Subcutaneous adipose tissue (tissue), 4 donors: ENCODE measurements around the gene NAV1. TPM values are rescaled to one million over a fixed set of nuclear protein-coding genes. Genes with fewer than 3 reads are reported as not detected.

ENCODE experiments used
- total RNA-seq, 4 donors: library from RNA; depleted of rRNA; stranded (reverse); fragments of >200 nt; gene quantifications; one replicate each; pipeline ENCODE4 v1.1.0, GENCODE V29; 2016
- TF ChIP-seq, protein P1 (sequence below): fragments of 450-650 bp; IDR thresholded peaks from one replicate; pipeline ENCODE4 v1.5.1; 2016; ENCODE audit warnings: low read depth, mild to moderate bottlenecking, control low read depth, antibody characterized with exemption, moderate library complexity

Gene NAV1
- total RNA-seq, 4 donors from 2014 or later, result 25.1 to 63.5 (median 45.6) TPM

DNA sequence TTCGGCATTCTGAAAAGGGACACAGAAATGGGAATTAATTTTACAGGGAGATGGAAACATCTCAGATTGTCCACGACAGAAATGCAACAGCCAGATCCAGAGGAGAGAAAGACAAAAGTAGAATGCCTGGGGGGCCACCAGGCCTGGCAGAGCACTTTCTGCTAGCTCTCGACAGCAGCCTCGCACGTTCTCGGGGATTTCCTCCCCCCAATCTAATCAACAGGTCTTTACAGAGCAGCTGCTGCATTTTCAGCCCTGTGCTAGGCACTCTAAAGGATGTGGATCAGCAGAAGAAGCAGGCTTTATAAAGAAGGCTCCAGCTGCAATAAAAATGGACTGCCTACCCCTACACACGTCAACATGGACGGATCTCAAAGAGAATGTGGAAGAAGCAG is 42.6 kb upstream of the NAV1 start:
- TF ChIP-seq, protein P1, sequence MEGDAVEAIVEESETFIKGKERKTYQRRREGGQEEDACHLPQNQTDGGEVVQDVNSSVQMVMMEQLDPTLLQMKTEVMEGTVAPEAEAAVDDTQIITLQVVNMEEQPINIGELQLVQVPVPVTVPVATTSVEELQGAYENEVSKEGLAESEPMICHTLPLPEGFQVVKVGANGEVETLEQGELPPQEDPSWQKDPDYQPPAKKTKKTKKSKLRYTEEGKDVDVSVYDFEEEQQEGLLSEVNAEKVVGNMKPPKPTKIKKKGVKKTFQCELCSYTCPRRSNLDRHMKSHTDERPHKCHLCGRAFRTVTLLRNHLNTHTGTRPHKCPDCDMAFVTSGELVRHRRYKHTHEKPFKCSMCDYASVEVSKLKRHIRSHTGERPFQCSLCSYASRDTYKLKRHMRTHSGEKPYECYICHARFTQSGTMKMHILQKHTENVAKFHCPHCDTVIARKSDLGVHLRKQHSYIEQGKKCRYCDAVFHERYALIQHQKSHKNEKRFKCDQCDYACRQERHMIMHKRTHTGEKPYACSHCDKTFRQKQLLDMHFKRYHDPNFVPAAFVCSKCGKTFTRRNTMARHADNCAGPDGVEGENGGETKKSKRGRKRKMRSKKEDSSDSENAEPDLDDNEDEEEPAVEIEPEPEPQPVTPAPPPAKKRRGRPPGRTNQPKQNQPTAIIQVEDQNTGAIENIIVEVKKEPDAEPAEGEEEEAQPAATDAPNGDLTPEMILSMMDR, result no peak

DNA sequence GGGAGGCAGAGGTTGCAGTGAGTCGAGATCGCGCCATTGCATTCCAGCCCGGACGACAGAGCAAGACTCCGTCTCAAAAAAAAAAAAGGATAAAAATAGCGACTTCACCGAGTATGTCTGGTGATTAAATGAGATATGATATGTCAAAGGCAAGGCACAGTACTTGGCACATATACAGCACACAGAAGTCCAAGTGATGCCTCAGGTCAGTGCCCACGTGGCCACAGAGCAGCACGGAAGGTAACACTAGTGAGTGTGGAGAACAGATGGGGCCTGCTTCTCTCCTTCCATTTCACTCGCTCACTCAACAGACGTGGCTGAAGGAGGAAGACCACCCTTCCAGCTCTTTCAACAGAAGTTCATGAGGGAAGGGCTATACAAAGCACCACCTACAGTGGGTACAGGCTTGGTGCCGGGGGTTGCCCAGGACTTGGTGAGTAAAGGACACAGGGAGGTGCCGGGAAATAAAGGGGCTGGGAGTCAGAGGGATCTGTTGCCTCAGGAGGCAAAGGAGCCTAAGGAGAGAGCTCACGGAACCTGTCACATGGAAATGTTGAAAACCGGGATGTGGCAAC is 40.9 kb upstream of the NAV1 start:
- TF ChIP-seq, protein P1, result no peak

DNA sequence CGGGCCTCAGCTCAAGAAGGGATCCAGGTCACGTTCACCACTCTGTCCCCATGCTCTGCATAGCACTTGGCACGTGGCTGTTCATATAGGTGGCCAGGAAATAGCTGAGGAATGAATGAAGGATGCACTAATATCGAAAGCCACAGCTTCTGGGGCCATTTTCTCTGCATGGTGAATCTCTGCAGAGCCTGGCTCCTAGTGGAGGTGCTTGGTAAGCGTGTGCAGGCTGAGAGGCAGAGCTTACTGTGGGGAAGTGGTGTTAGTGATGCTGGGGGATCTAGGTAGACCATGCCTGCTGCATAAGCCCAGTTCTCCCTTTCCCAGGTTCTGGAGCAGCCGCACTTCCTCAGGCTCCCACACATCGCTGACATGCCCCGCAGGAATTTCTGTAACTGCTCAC is 40.3 kb upstream of the NAV1 start:
- TF ChIP-seq, protein P1, result no peak

DNA sequence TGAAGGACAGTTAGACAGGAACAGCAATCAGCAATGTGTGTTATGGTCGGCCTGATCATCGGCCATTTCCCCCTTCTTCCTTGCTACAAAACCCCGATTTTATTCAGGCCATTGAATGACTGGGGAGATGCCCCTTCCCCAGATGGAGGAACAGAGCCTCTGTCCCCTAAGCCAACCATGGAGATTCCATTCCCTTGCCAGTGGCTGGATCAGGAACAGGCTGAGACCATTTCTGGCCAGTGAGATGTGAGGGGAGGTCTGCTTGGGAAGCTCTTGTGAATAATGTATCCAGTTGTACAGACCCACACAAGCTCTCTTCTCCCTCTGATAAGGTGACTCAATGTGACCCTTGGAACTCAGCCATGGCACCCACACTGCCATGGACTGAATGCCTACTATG is 39.7 kb upstream of the NAV1 start:
- TF ChIP-seq, protein P1, result no peak

DNA sequence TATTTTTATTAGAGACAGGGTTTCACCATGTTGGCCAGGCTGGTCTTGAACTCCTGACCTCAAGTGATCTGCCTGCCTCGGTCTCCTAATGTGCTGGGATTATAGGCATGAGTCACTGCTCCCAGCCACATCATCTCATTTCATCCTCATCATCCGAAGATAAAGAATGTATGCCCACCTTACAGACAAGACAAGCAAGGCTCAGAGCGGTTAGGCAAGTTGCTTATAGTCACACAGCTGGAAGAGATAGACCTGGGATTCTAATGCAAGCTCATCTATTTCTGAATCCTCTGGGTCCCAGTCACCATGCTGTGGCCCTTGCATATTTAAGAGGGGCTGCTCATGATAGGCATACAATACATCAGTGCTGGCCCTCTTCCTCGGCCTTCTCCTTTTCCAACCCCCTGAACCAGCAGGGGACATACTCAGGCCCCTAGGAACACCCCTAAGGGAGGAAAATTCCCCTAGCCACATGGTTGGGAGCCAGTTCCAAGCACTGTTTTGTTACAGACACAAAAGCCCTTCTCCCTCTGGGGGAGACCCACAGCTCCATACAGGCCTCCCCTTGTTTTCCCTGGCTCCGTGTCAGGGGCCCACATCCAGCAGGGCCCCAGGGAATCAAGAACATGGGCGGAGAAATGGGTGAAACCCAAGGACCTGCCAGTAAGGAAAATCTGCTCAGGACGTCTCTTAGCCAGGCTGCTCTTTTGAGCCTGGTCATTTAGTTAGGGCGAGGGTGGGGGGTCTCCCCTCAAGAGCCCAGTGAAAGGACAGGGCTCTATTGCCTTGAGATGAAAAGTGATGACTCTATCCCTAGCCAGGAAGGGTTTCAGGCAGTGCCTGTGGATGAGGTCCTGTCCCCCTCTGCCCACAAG is 38.9 kb upstream of the NAV1 start:
- TF ChIP-seq, protein P1, result no peak

DNA sequence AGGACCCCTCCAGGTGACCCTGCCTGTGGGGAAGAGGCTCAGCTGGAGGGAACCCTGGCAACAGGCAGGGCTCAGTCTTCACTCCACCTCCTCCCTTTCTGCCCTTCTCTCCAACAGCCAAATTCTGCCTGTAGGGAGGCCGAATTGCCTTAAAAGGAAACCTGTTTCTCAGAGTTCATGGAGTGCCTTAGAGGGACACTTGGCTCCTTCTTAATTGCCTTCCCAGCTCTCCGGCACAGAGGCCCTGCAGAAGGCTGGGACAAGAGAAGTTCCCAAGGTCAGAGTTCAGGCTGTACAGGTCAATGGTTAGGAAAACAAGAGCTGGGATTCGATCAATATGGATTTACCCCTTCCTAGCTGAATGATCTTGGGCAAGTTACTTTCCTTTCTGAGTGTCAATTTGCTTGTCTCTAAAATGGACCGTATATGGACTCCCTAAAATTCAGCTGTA is 38.2 kb upstream of the NAV1 start:
- TF ChIP-seq, protein P1, result no peak

DNA sequence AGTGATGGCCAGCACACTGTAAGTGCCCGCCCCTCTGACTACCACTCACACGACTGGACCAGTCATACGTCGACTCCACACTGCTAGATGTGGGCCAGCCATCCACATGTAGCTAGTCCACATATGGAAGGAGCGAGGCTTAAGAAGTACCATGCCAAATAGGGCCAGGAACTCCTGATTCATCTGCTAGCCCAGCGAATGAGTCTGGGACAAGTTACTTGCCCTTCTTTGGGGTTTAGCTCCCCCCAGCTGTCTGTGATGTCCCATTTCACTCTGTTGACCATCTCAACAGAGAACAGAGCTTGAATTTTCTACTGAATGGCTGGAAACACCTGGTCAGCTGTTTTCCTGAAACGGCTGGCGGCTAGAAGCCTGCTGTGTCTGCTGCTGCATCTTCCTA is 37.8 kb upstream of the NAV1 start:
- TF ChIP-seq, protein P1, result no peak
